OCI-LY7 (cell line): ENCODE measurements around the gene EMC8. TPM values are rescaled to one million over a fixed set of nuclear protein-coding genes. Genes with fewer than 3 reads are reported as not detected.
A peak's percentile ranks its signal among the peaks of the same experiment; 100 is the strongest.

Experiments
- BruUV-seq: library from RNA; stranded (reverse); fragments of 400-500 nt; replicated peaks from 2 replicates; lab custom pipeline; 2021; lab: Mats Ljungman, UMichigan
- CTCF ChIA-PET: fragments of 300-600 bp; sonication (Branson Sonifier 250); formaldehyde crosslinking; loops from one replicate; lab custom pipeline; 2022; ENCODE audit warnings: antibody characterized with exemption; ENCODE audit not compliant: unreplicated experiment; lab: Charles Lee
- POLR2A ChIA-PET: fragments of 300-600 bp; sonication (Branson Sonifier 250); formaldehyde crosslinking; loops from one replicate; lab custom pipeline; 2022; ENCODE audit warnings: antibody characterized with exemption; lab: Charles Lee
- DNase-seq: peaks from one replicate; pipeline ENCODE4 v3.0.0-alpha.2; 2015; ENCODE audit warnings: low spot score
- H2AFZ ChIP-seq: fragments of 200-600 bp; sonication (generic), shearing (Covaris generic); 2 replicates; pipeline ENCODE4 v1.6.1; 2014; ENCODE audit warnings: mild to moderate bottlenecking, antibody characterized with exemption, low read length, moderate library complexity
- H3K27ac ChIP-seq: fragments of 200-600 bp; sonication (generic); 2 replicates; pipeline ENCODE4 v1.5.1; 2014; ENCODE audit warnings: mixed run types, low read depth, mild to moderate bottlenecking, moderate library complexity, low read length, inconsistent platforms; ENCODE audit not compliant: poor library complexity, severe bottlenecking
- H3K36me3 ChIP-seq: fragments of 200-600 bp; sonication (generic); 2 replicates; pipeline ENCODE4 v1.6.1; 2014; ENCODE audit warnings: mild to moderate bottlenecking, antibody characterized with exemption, low read length, moderate library complexity, mixed read lengths; ENCODE audit not compliant: insufficient read depth
- H3K4me1 ChIP-seq: fragments of 200-600 bp; sonication (generic); 2 replicates; pipeline ENCODE4 v1.5.1; 2014; ENCODE audit warnings: mild to moderate bottlenecking, low read length; ENCODE audit not compliant: insufficient read depth, poor library complexity, severe bottlenecking
- H3K4me2 ChIP-seq: fragments of 200-600 bp; sonication (generic); 2 replicates; pipeline ENCODE4 v1.6.1; 2014; ENCODE audit warnings: mild to moderate bottlenecking, low read length
- H3K4me3 ChIP-seq: fragments of 200-600 bp; sonication (generic); 2 replicates; pipeline ENCODE4 v1.5.1; 2014; ENCODE audit warnings: mild to moderate bottlenecking, low read depth, low read length; ENCODE audit not compliant: poor library complexity, severe bottlenecking
- H3K79me2 ChIP-seq: fragments of 200-600 bp; sonication (generic); 2 replicates; pipeline ENCODE4 v1.6.1; 2016; ENCODE audit warnings: low read depth, mild to moderate bottlenecking, low read length, moderate library complexity, mixed read lengths; ENCODE audit not compliant: insufficient read depth
- H3K9me2 ChIP-seq: fragments of 200-600 bp; sonication (generic); 2 replicates; pipeline ENCODE4 v1.6.1; 2016; ENCODE audit warnings: mild to moderate bottlenecking, low read length, mixed read lengths; ENCODE audit not compliant: insufficient read depth
- H3K9me3 ChIP-seq: fragments of 200-600 bp; sonication (generic); 2 replicates; pipeline ENCODE4 v1.6.1; 2014; ENCODE audit warnings: mild to moderate bottlenecking, mixed run types, low read length, mixed read lengths
- H4K20me1 ChIP-seq: fragments of 200-600 bp; sonication (generic); 2 replicates; pipeline ENCODE4 v1.6.1; 2014; ENCODE audit warnings: mild to moderate bottlenecking, antibody characterized with exemption, low read length, moderate library complexity, mixed read lengths; ENCODE audit not compliant: insufficient read depth
- EZH2phosphoT487 ChIP-seq: fragments of 200-600 bp; sonication (generic); IDR thresholded peaks from 2 replicates; pipeline ENCODE4 v1.6.1; 2018; ENCODE audit warnings: low read depth, borderline replicate concordance, mild to moderate bottlenecking, mixed run types, antibody characterized with exemption, low read length, moderate library complexity, mixed read lengths
- intact Hi-C: fragments of 100-400 bp; cut with micrococcal nuclease; formaldehyde crosslinking; loops from one replicate; pipeline ENCODE4 v1.10.0; 2022; ENCODE audit not compliant: unreplicated experiment
- total RNA-seq, 2 experiments: library from RNA; depleted of rRNA in 1 of 2; stranded (reverse); fragments of >200 nt in 1 of 2; shearing (Covaris generic) in 1 of 2; gene quantifications; 2 replicates each; pipeline ENCODE4 v1.2.3, GENCODE V29; 2014 to 2022
- TF ChIP-seq, protein P1 (sequence below): fragments of 200-600 bp; sonication (generic); conservative IDR thresholded peaks from 2 replicates; pipeline ENCODE4 v1.5.1; 2014; ENCODE audit warnings: mild to moderate bottlenecking, antibody characterized with exemption, low read length, moderate library complexity, mixed read lengths

EMC8 gene
- total RNA-seq, 2 experiments from 2014 or later: 47.5 to 54.0 TPM

DNA sequence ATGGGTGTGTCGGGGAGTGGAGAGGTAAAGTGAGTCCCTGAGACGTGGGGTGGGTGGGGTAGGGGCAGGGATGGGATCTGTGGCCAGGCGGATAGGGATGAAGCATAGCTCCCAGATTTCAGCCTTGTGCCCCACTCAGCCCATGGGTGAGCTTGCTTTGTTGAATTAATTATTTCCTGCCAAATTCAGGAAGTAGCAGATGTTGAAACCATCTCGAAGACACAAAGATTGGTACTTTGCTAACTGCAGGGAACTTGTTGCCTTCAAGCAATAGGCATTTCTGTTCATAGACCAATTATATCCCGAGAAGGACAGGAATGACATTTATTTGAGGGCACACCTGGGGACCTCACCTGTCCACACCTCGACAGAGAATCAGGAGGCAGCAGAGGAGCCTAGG, 37.5 kb downstream of the EMC8 start:
- H3K79me2 ChIP-seq: no peaks in the 10 kb centered on the region
- no TSS peak for BruUV-seq
- TF ChIP-seq, protein P1, sequence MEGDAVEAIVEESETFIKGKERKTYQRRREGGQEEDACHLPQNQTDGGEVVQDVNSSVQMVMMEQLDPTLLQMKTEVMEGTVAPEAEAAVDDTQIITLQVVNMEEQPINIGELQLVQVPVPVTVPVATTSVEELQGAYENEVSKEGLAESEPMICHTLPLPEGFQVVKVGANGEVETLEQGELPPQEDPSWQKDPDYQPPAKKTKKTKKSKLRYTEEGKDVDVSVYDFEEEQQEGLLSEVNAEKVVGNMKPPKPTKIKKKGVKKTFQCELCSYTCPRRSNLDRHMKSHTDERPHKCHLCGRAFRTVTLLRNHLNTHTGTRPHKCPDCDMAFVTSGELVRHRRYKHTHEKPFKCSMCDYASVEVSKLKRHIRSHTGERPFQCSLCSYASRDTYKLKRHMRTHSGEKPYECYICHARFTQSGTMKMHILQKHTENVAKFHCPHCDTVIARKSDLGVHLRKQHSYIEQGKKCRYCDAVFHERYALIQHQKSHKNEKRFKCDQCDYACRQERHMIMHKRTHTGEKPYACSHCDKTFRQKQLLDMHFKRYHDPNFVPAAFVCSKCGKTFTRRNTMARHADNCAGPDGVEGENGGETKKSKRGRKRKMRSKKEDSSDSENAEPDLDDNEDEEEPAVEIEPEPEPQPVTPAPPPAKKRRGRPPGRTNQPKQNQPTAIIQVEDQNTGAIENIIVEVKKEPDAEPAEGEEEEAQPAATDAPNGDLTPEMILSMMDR: no peak
- no peak for TF ChIP-seq EZH2phosphoT487
- peak overlapping the region; percentile 50 for H3K27ac ChIP-seq
- H3K36me3 ChIP-seq: no peaks in the 10 kb centered on the region
- peak overlapping the region; percentile 62 for H3K4me2 ChIP-seq
- no peaks in the 10 kb centered on the region for H3K9me2 ChIP-seq
- no peaks in the 10 kb centered on the region for H4K20me1 ChIP-seq
- intact Hi-C loops: no loop called here
- DNase-seq: peak; percentile 70
- POLR2A ChIA-PET: interaction anchor here (0.8 to 1.7 kb wide), 5 partner anchors 11 to 141 kb away, joined by 3 to 5 read pairs (median 3); no protein-coding TSS in a partner anchor
- peaks cover 53% of the 10 kb centered on the region for H3K4me1 ChIP-seq
- CTCF ChIA-PET: interaction anchor here (0.6 to 1.3 kb wide), 5 partner anchors 8 to 47 kb away, joined by 3 to 4 read pairs (median 3); no protein-coding TSS in a partner anchor
- no peak overlapping the region for H3K4me3 ChIP-seq
- H2AFZ ChIP-seq: peak overlapping the region; percentile 52
- H3K9me3 ChIP-seq: no peaks in the 10 kb centered on the region

DNA sequence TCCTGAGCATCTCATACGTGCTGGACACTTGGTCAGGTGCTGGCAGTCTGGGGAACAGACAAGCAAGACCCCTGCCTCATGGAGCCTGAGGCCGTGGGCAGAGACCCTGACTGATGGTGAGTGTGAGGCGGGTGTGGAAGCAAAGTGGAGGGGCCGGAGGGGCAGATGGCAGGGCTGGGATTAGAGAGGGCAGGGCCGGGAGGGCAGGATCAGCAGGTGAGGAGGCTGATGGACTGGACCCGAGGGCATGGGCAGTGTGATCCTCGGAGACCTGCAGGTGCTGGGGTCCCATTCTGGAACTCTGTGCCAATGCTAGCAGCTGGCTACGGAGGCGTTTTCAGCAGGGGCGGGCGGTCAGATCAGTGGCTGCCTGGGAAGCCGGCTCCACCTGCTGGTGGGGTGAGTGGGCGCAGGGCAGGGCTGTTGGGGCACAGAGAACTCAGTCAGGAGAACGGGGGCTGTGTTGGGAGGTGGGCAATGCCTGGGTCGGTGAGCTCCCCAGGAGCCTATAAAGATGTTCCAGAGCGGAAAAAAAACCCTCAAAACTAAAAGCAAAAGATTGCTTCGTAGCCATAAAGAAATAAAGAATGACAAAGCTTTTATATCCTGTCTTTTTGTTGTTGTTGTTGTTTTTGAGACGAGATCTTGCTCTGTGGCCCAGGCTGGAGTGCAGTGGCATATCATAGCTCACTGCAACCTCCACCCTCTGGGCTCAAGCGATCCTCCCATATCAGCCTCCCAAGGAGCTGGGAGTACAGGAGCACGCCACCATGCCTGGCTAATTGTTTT, 39.5 kb downstream of the EMC8 start:
- TF ChIP-seq, protein P1: peak; percentile 87
- no peak for TF ChIP-seq EZH2phosphoT487
- no peaks in the 10 kb centered on the region for H3K79me2 ChIP-seq
- no TSS peak for BruUV-seq
- ChIA-PET POLR2A (interaction anchor here (0.5 to 1.0 kb wide), 2 partner anchors 12 to 15 kb away, joined by 3 read pairs; no protein-coding TSS in a partner anchor), CTCF (no interaction called here)
- H3K4me2 ChIP-seq: peak overlapping the region; percentile 61
- peak overlapping the region; percentile 22; the same call in 1 of the 2 replicates for H2AFZ ChIP-seq
- no peaks in the 10 kb centered on the region for H4K20me1 ChIP-seq
- peaks cover 73% of the 10 kb centered on the region for H3K4me1 ChIP-seq
- H3K9me3 ChIP-seq: no peaks in the 10 kb centered on the region
- peak overlapping the region; percentile 46 for H3K4me3 ChIP-seq
- H3K9me2 ChIP-seq: no peaks in the 10 kb centered on the region
- peak; percentile 75 for DNase-seq
- H3K36me3 ChIP-seq: no peaks in the 10 kb centered on the region
- H3K27ac ChIP-seq: peak overlapping the region; percentile 90
- intact Hi-C loops: loop anchor here (1.0 to 10.0 kb wide), 4 partner anchors 39 to 455 kb away; partner anchors contain the start of genes COX4I1 and EMC8
